ENCODE results near the gene FBXO45. TPM values are rescaled to one million over a fixed set of nuclear protein-coding genes. Genes with fewer than 3 reads are reported as not detected.
"Not testable (repeated sequence)": the region's sequence is repeated elsewhere in the genome, so short reads cannot be mapped to it uniquely, and the experiment has no call there.

FBXO45 gene
- total and polyA plus RNA-seq, 4 donors = 3.7 to 10.2 (median 5.9) TPM

GRCh38 chr3:196596355-196596754 lies 27.9 kb downstream of the FBXO45 start:
- TF ChIP-seq CTCF (IDR thresholded peaks at IDR 0.05; ENCODE audit: control extremely low read depth, extremely low read depth) = no peak
- H3K4me3 ChIP-seq = no peak overlapping the region

DNA sequence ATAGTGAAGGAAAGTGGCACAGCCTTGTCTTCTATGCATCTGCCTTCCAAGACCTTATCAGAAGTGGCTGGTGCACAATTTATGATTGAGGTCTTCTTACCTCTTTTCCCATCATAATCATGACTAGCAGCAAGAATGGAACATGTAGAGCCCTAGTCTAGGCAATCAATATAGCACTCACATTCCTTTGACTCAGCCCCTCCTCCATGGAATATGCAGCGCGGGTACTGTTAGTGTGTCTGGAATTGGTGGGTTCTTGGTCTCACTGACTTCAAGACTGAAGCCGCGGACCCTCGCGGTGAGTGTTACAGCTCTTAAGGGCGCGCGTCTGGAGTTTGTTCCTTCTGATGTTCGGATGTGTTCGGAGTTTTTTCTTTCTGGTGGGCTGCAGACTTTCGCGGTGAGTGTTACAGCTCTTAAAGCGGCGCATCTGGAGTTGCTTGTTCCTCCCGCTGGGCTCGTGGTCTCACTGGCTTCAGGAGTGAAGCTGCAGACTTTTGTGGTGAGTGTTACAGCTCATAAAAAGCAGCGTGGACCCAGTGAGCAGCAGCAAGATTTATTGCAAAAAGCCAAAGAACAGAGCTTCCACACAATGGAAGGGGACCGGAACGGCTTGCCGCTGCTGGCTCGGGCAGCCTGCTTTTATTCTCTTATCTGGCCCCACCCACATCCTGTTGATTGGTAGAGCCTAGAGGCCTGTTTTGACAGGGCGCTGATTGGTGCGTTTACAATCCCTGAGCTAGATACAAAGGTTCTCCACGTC lies 29.7 kb downstream of the FBXO45 start:
- H3K9ac ChIP-seq (ENCODE audit: insufficient read depth in 1 of 2, low read length in 2 of 2); H3K4me1 ChIP-seq (ENCODE audit: control insufficient read depth in 5 of 5, insufficient read depth in 5 of 5, low read length in 5 of 5); H3K27ac ChIP-seq (ENCODE audit: low read depth in 1 of 2, low read length in 1 of 2); H3K27me3 ChIP-seq (ENCODE audit: control insufficient read depth in 3 of 3, insufficient read depth in 3 of 3, low read length in 2 of 3); DNase-seq; H3K9me3 ChIP-seq (ENCODE audit: control insufficient read depth in 4 of 4, insufficient read depth in 3 of 4, low read length in 3 of 4); H3K36me3 ChIP-seq (ENCODE audit: control insufficient read depth in 4 of 4, insufficient read depth in 4 of 4, low read length in 4 of 4); H3K4me3 ChIP-seq; ATAC-seq (ENCODE audit: insufficient read depth, low FRiP score): not testable (repeated sequence)
- WGBS, 2 donors = 35 to 57% methylated on average over 25 of the region's 25 CpGs

More at GRCh38 chr3:196596355-196596754, 27.9 kb downstream of the FBXO45 start:
- Histone ChIP-seq H3K27ac (ENCODE audit: low read depth in 1 of 2, low read length in 1 of 2) (no peak overlapping the region), H3K9ac (ENCODE audit: insufficient read depth in 1 of 2, low read length in 2 of 2) (no peak overlapping the region), H3K9me3 (ENCODE audit: control insufficient read depth in 4 of 4, insufficient read depth in 3 of 4, low read length in 3 of 4) (no peaks in the 10 kb centered on the region), H3K27me3 (ENCODE audit: control insufficient read depth in 3 of 3, insufficient read depth in 3 of 3, low read length in 2 of 3) (peaks cover 0 to 2% (median 0%) of the 10 kb centered on the region in 3 donors), H3K36me3 (ENCODE audit: control insufficient read depth in 4 of 4, insufficient read depth in 4 of 4, low read length in 4 of 4) (no peaks in the 10 kb centered on the region), H3K4me1 (ENCODE audit: control insufficient read depth in 5 of 5, insufficient read depth in 5 of 5, low read length in 5 of 5) (no peaks in the 10 kb centered on the region)
- 56 to 78% methylated on average over 5 of the region's 5 CpGs for WGBS, 2 donors
- ATAC-seq (ENCODE audit: insufficient read depth, low FRiP score) = no peak
- no peak for DNase-seq

- WGBS, 2 donors = 64 to 86% methylated on average over 5 of the region's 5 CpGs
- H3K27me3 ChIP-seq (ENCODE audit: control insufficient read depth in 3 of 3, insufficient read depth in 3 of 3, low read length in 2 of 3) = peaks cover 0 to 2% (median 0%) of the 10 kb centered on the region in 3 donors
- H3K4me1 ChIP-seq (ENCODE audit: control insufficient read depth in 5 of 5, insufficient read depth in 5 of 5, low read length in 5 of 5) = no peaks in the 10 kb centered on the region
- TF ChIP-seq CTCF (IDR thresholded peaks at IDR 0.05; ENCODE audit: control extremely low read depth, extremely low read depth) = no peak
- ATAC-seq (ENCODE audit: insufficient read depth, low FRiP score) = no peak
- H3K27ac ChIP-seq (ENCODE audit: low read depth in 1 of 2, low read length in 1 of 2) = no peak overlapping the region
- no peak overlapping the region for H3K4me3 ChIP-seq
- H3K36me3 ChIP-seq (ENCODE audit: control insufficient read depth in 4 of 4, insufficient read depth in 4 of 4, low read length in 4 of 4) = no peaks in the 10 kb centered on the region
- H3K9me3 ChIP-seq (ENCODE audit: control insufficient read depth in 4 of 4, insufficient read depth in 3 of 4, low read length in 3 of 4) = peaks cover 0 to 2% (median 0%) of the 10 kb centered on the region in 4 donors
- H3K9ac ChIP-seq (ENCODE audit: insufficient read depth in 1 of 2, low read length in 2 of 2) = no peak overlapping the region
- DNase-seq = no peak
These were observed 31.3 kb downstream of the FBXO45 start for GRCh38 chr3:196599734-196600128.

- Histone ChIP-seq H3K36me3 (ENCODE audit: control insufficient read depth in 4 of 4, insufficient read depth in 4 of 4, low read length in 4 of 4) (no peaks in the 10 kb centered on the region), H3K9ac (ENCODE audit: insufficient read depth in 1 of 2, low read length in 2 of 2) (no peak overlapping the region), H3K27ac (ENCODE audit: low read depth in 1 of 2, low read length in 1 of 2) (no peak overlapping the region), H3K4me1 (ENCODE audit: control insufficient read depth in 5 of 5, insufficient read depth in 5 of 5, low read length in 5 of 5) (no peaks in the 10 kb centered on the region), H3K4me3 (no peak overlapping the region), H3K27me3 (ENCODE audit: control insufficient read depth in 3 of 3, insufficient read depth in 3 of 3, low read length in 2 of 3) (peaks cover 0 to 2% (median 0%) of the 10 kb centered on the region in 3 donors), H3K9me3 (ENCODE audit: control insufficient read depth in 4 of 4, insufficient read depth in 3 of 4, low read length in 3 of 4) (peaks cover 0 to 2% (median 0%) of the 10 kb centered on the region in 4 donors)
- DNase-seq (no peak), ATAC-seq (ENCODE audit: insufficient read depth, low FRiP score) (no peak)
- no peak for TF ChIP-seq CTCF (IDR thresholded peaks at IDR 0.05; ENCODE audit: control extremely low read depth, extremely low read depth)
- WGBS, 2 donors = 92 to 95% methylated on average over 7 of the region's 7 CpGs
These were observed 31.9 kb downstream of the FBXO45 start for GRCh38 chr3:196600359-196600758.

All from lung (tissue), 12 donors.